B cell (primary cell): ENCODE data around the gene MFN1. TPM values are rescaled to one million over a fixed set of nuclear protein-coding genes. Genes with fewer than 3 reads are reported as not detected.
A peak's percentile ranks its signal among the peaks of the same experiment; 100 is the strongest.
"Not testable (repeated sequence)": the region's sequence is repeated elsewhere in the genome, so short reads cannot be mapped to it uniquely, and the experiment has no call there.

Experiments
- ATAC-seq: fragments of 200-7000 bp; cut with Tn5 transposase; one replicate; pipeline ENCODE4 v1.10.0; 2021; ENCODE audit warnings: low read depth, mild to moderate bottlenecking, moderate number of reproducible peaks, moderate library complexity
- CTCF ChIA-PET: fragments of 350-600 bp; sonication (Branson Sonifier 250); formaldehyde crosslinking; loops from one replicate; lab custom pipeline; 2021; ENCODE audit warnings: antibody characterized with exemption, inconsistent platforms; lab: Charles Lee
- POLR2A ChIA-PET: fragments of 350-600 bp; sonication (Branson Sonifier 250); formaldehyde crosslinking; loops from one replicate; lab custom pipeline; 2021; ENCODE audit warnings: antibody characterized with exemption; lab: Charles Lee
- DNase-seq: peaks from one replicate; pipeline ENCODE4 v3.0.0; 2013
- H2AFZ ChIP-seq: 2 replicates; pipeline ENCODE4 v1.6.1; 2012; ENCODE audit warnings: mild to moderate bottlenecking, low read depth, low read length; ENCODE audit not compliant: insufficient read depth, poor library complexity, severe bottlenecking
- H3K27ac ChIP-seq, 2 donors: 1 replicate in 1 of 2; 2 replicates in 1 of 2; pipeline ENCODE4 v1.5.1; 2012 to 2013; ENCODE audit warnings: low read length in 2 of 2, mild to moderate bottlenecking in 2 of 2, moderate library complexity in 1 of 2
- H3K27me3 ChIP-seq, 4 experiments: fragments of 200-600 bp in 1 of 4; sonication (generic) in 1 of 4; replicated peaks in 1 of 4; 1 replicate in 2 of 4; 2 replicates in 2 of 4; pipeline versions ENCODE4 v1.6.1 to v1.7.0; 2013 to 2016; ENCODE audit warnings: low read length in 3 of 4, mild to moderate bottlenecking in 2 of 4, mixed read lengths in 1 of 4, moderate library complexity in 1 of 4; ENCODE audit not compliant: insufficient read depth in 4 of 4, control insufficient read depth in 3 of 4; ENCODE audit errors: control extremely low read depth in 1 of 4
- H3K36me3 ChIP-seq, 2 experiments: replicated peaks in 1 of 2; 1 replicate in 1 of 2; 2 replicates in 1 of 2; pipeline versions ENCODE4 v1.6.1 to v1.7.1; 2013; ENCODE audit warnings: low read length in 1 of 2; ENCODE audit not compliant: insufficient read depth in 2 of 2, control insufficient read depth in 1 of 2; ENCODE audit errors: control extremely low read depth in 1 of 2, extremely low read depth in 1 of 2
- H3K4me1 ChIP-seq, 2 donors: fragments of 200-600 bp in 1 of 2; sonication (generic) in 1 of 2; 1 replicate in 1 of 2; 2 replicates in 1 of 2; pipeline versions ENCODE4 v1.5.1 to v1.6.1; 2013 to 2017; ENCODE audit warnings: low read length in 2 of 2; ENCODE audit not compliant: control insufficient read depth in 2 of 2, insufficient read depth in 2 of 2
- H3K4me2 ChIP-seq: replicated peaks from 2 replicates; pipeline ENCODE3; 2012; ENCODE audit warnings: mild to moderate bottlenecking, low read depth, low read length; ENCODE audit not compliant: poor library complexity, severe bottlenecking
- H3K4me3 ChIP-seq, 5 experiments: fragments of 200-600 bp in 1 of 5; sonication (generic) in 1 of 5; 1 replicate in 3 of 5; 2 replicates in 2 of 5; pipeline versions ENCODE4 v1.5.1 to v1.7.0; 2011 to 2016; ENCODE audit warnings: low read length in 4 of 5, mild to moderate bottlenecking in 4 of 5, low read depth in 2 of 5, control low read depth in 1 of 5, moderate library complexity in 1 of 5; ENCODE audit not compliant: insufficient read depth in 1 of 5; ENCODE audit errors: control extremely low read depth in 1 of 5, extremely low read depth in 1 of 5
- H3K79me2 ChIP-seq: fragments of 200-600 bp; sonication (generic); one replicate; pipeline ENCODE4 v1.6.0; 2016; ENCODE audit warnings: low read length; ENCODE audit not compliant: control insufficient read depth, insufficient read depth
- H3K9ac ChIP-seq: fragments of 200-600 bp; sonication (generic); 2 replicates; pipeline ENCODE4 v1.6.1; 2017; ENCODE audit warnings: mild to moderate bottlenecking, low read length, moderate library complexity
- H3K9me3 ChIP-seq, 3 donors: one replicate each; pipeline versions ENCODE4 v1.6.1 to v1.7.1; 2013; ENCODE audit warnings: low read length in 2 of 3; ENCODE audit not compliant: control insufficient read depth in 2 of 3, insufficient read depth in 1 of 3; ENCODE audit errors: control extremely low read depth in 1 of 3
- H4K20me1 ChIP-seq: 2 replicates; pipeline ENCODE4 v1.6.0; 2012; ENCODE audit warnings: mild to moderate bottlenecking, low read length; ENCODE audit not compliant: insufficient read depth, control insufficient read depth, poor library complexity, severe bottlenecking
- H3K27ac Mint-ChIP-seq: one replicate; pipeline ENCODE4 v1.8.0; 2021; ENCODE audit warnings: mixed read lengths
- H3K27me3 Mint-ChIP-seq: one replicate; pipeline ENCODE4 v1.8.0; 2021; ENCODE audit warnings: mixed read lengths
- H3K4me1 Mint-ChIP-seq: one replicate; pipeline ENCODE4 v1.8.0; 2021; ENCODE audit warnings: mixed read lengths
- H3K4me3 Mint-ChIP-seq: one replicate; pipeline ENCODE4 v1.8.0; 2021; ENCODE audit warnings: mixed read lengths
- H3K9me3 Mint-ChIP-seq: one replicate; pipeline ENCODE4 v1.8.0; 2022; ENCODE audit warnings: mixed read lengths; ENCODE audit not compliant: insufficient read depth
- CTCF ChIP-seq: fragments of 200-600 bp; IDR thresholded peaks from one replicate; pipeline ENCODE4 v1.8.0; 2022; ENCODE audit warnings: antibody characterized with exemption, mild to moderate bottlenecking
- EZH2 ChIP-seq: IDR thresholded peaks from 2 replicates; pipeline ENCODE4 v1.6.1; 2012; ENCODE audit warnings: borderline replicate concordance, low read depth, mild to moderate bottlenecking, moderate library complexity, low read length; ENCODE audit not compliant: insufficient read depth, poor library complexity, severe bottlenecking
- WGBS: methylation state at CpG from one replicate; pipeline ENCODE4 v1.1.5; 2013; ENCODE audit warnings: missing lambda C conversion rate; ENCODE audit not compliant: insufficient coverage; 5-methylcytosine and 5-hydroxymethylcytosine counted together
- intact Hi-C: fragments of 100-400 bp; cut with micrococcal nuclease; formaldehyde crosslinking; loops from one replicate; pipeline ENCODE4 v1.10.0; 2022
- polyA plus RNA-seq: library from polyadenylated mRNA; depleted of rRNA; stranded (reverse); fragments of >200 nt; gene quantifications from 2 replicates; pipeline ENCODE4 v1.2.3, GENCODE V29; 2012
- total RNA-seq, 2 donors: library from RNA; stranded (reverse); fragments of 120-200 nt in 1 of 2; gene quantifications; 1 replicate in 1 of 2; 2 replicates in 1 of 2; pipeline versions ENCODE4 v1.2.3 to v1.2.4, GENCODE V29; 2013 to 2022

The MFN1 gene
- total and polyA plus RNA-seq, 2 donors (not counting 1 experiment from before 2014, with no cell fraction given), result 26.0 to 108 TPM

DNA sequence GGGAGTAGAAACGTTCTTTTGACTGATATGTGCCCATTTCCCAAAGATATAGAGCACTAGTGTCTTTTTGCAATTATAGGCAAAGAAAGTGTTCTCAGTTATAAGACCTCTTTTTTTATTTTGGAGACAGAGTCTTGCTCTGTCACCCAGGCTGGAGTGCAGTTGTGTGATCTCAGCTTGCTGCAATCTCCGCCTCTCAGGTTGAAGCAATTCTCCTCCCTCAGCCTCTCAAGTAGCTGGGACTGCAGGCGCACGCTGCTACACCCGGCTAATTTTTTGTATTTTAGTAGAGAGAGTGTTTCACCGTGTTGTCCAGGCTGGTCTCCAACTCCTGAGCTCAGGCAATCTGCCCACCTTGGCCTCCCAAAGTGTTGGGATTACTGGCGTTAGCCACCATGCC, 45.4 kb upstream of the MFN1 start:
- CTCF ChIA-PET, result interaction anchor here (1.1 kb wide), 1 partner anchor 26 kb away, joined by 5 read pairs; no protein-coding TSS in a partner anchor

DNA sequence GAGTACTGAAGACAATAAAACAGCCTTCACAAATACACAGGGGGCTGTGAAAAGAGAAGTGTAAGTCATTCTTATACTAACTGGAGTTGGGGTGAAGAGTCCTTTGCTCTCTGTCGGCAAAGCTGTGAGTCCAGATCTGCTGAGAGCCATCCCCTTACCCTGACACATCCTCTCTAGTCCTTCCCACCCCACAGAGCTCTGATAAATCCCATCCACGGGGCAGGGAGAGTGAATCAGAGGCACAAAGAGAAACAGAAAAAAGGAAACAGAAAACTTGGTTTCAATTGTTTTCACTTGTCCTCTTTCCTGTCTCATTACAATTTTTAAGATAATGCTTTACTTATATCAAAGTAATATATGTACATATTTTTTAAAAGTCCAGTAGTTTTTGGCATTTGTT, 42.9 kb upstream of the MFN1 start:
- Histone ChIP-seq H3K9ac (no peak overlapping the region), H3K9me3 (no peaks in the 10 kb centered on the region), H4K20me1 (no peaks in the 10 kb centered on the region), H3K79me2 (no peaks in the 10 kb centered on the region), H2AFZ (peak overlapping the region; percentile 63), H3K4me3 (no peak overlapping the region), H3K27ac (no peak overlapping the region), H3K27me3 (no peaks in the 10 kb centered on the region), H3K4me2 (no peak overlapping the region), H3K36me3 (no peaks in the 10 kb centered on the region), H3K4me1 (peaks cover 10 to 12% of the 10 kb centered on the region in 2 donors)
- Mint-ChIP-seq H3K27me3 (no peaks in the 10 kb centered on the region), H3K9me3 (no peaks in the 10 kb centered on the region), H3K27ac (no peak overlapping the region), H3K4me1 (peaks cover 6% of the 10 kb centered on the region), H3K4me3 (no peak overlapping the region)
- intact Hi-C loops, result loop anchor here (5.0 kb wide), 1 partner anchor 37 kb away; no protein-coding TSS in a partner anchor
- DNase-seq (no peak), ATAC-seq (no peak)
- WGBS, result no CpG with 5 or more reads among the region's 2 CpGs
- CTCF ChIA-PET, result interaction anchor here (3.8 kb wide), 1 partner anchor 11 kb away, joined by 17 read pairs; no protein-coding TSS in a partner anchor
- no peak for TF ChIP-seq EZH2
- TF ChIP-seq CTCF, result no peak
- POLR2A ChIA-PET, result no interaction called here

More for the DNA sequence above, 45.4 kb upstream of the MFN1 start:
- Histone ChIP-seq H2AFZ (no peak overlapping the region), H3K27ac (no peak overlapping the region), H3K9ac (no peak overlapping the region), H3K36me3 (no peaks in the 10 kb centered on the region), H4K20me1 (no peaks in the 10 kb centered on the region), H3K9me3 (no peaks in the 10 kb centered on the region), H3K4me2 (no peak overlapping the region), H3K4me3 (no peak overlapping the region), H3K79me2 (no peaks in the 10 kb centered on the region), H3K27me3 (no peaks in the 10 kb centered on the region), H3K4me1 (no peaks in the 10 kb centered on the region)
- Mint-ChIP-seq H3K4me3 (no peak overlapping the region), H3K27me3 (no peaks in the 10 kb centered on the region), H3K9me3 (peaks cover 4% of the 10 kb centered on the region), H3K27ac (no peak overlapping the region), H3K4me1 (peaks cover 2% of the 10 kb centered on the region)
- DNase-seq (no peak), ATAC-seq (no peak)
- POLR2A ChIA-PET, result no interaction called here
- WGBS, result 100% methylated on average over 1 of the region's 7 CpGs
- intact Hi-C loops, result no loop called here
- TF ChIP-seq CTCF, result no peak
- no peak for TF ChIP-seq EZH2

DNA sequence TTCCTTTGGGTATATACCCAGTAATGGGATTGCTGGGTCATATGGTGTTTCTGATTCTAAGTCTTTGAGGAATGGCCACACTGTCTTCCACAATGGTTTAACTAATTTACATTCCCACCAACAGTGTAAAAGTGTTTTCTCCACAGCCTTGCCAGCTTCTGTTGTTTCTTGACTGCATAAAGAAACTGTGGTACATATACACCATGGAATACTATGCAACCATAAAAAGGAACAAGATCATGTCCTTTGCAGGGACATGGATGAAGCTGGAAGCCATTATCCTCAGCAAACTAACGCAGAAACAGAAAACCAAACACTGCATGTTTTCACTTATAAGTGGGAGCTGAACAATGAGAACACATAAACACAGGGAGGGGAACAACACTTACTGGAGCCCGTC, 40.1 kb upstream of the MFN1 start:
- H3K79me2 ChIP-seq, H3K9me3 Mint-ChIP-seq, H3K27ac Mint-ChIP-seq, H3K9ac ChIP-seq, H3K4me3 Mint-ChIP-seq, H3K4me2 ChIP-seq, H3K27me3 Mint-ChIP-seq, ATAC-seq, H4K20me1 ChIP-seq, POLR2A ChIA-PET, H3K27ac ChIP-seq, H3K4me3 ChIP-seq, H3K36me3 ChIP-seq, DNase-seq, H3K4me1 Mint-ChIP-seq, H3K27me3 ChIP-seq, H3K9me3 ChIP-seq, H2AFZ ChIP-seq: not testable (repeated sequence)
- intact Hi-C loops, result loop anchor here (5.0 kb wide), 1 partner anchor 40 kb away; no protein-coding TSS in a partner anchor
- H3K4me1 ChIP-seq, result peaks cover 15 to 17% of the 10 kb centered on the region in 2 donors
- 100% methylated on average over 1 of the region's 2 CpGs for WGBS
- CTCF ChIA-PET, result interaction anchor here (1.3 to 3.8 kb wide), 4 partner anchors 8 to 292 kb away, joined by 3 to 17 read pairs (median 5); no protein-coding TSS in a partner anchor
